Fibroblast of lung (primary cell): ENCODE results near the gene RAB28. TPM values are rescaled to one million over a fixed set of nuclear protein-coding genes. Genes with fewer than 3 reads are reported as not detected.

Experiments used
- DNase-seq, 2 donors: peaks; one replicate each; pipeline versions ENCODE4 v3.0.0 to v3.0.0-alpha.2; 2010; ENCODE audit warnings: low read depth in 2 of 2
- H2AFZ ChIP-seq: 2 replicates; pipeline ENCODE4 v1.5.1; 2012; ENCODE audit warnings: low read length, control low read depth, inconsistent platforms
- H3K27ac ChIP-seq: 2 replicates; pipeline ENCODE4 v1.5.1; 2011; ENCODE audit warnings: low read length, control low read depth; ENCODE audit not compliant: insufficient read depth
- H3K27me3 ChIP-seq: 2 replicates; pipeline ENCODE4 v1.5.1; 2011; ENCODE audit warnings: mild to moderate bottlenecking, low read length; ENCODE audit not compliant: control insufficient read depth, insufficient read depth
- H3K36me3 ChIP-seq: 2 replicates; pipeline ENCODE4 v1.5.1; 2011; ENCODE audit warnings: low read length; ENCODE audit not compliant: control insufficient read depth, insufficient read depth
- H3K4me1 ChIP-seq: 2 replicates; pipeline ENCODE4 v1.5.1; 2011; ENCODE audit warnings: low read length; ENCODE audit not compliant: control insufficient read depth, insufficient read depth; ENCODE audit errors: extremely low read depth
- H3K4me2 ChIP-seq: 2 replicates; pipeline ENCODE4 v1.5.1; 2011; ENCODE audit warnings: low read length, control low read depth; ENCODE audit not compliant: insufficient read depth; ENCODE audit errors: extremely low read depth
- H3K4me3 ChIP-seq, 4 experiments: fragments of 200-600 bp in 1 of 4; sonication (generic) in 1 of 4; replicated peaks in 1 of 4; 2 replicates each; pipeline ENCODE4 v1.5.1; 2011 to 2016; ENCODE audit warnings: low read length in 4 of 4, low read depth in 3 of 4, mild to moderate bottlenecking in 3 of 4, control low read depth in 2 of 4, inconsistent platforms in 1 of 4, mixed read lengths in 1 of 4; ENCODE audit not compliant: insufficient read depth in 1 of 4; ENCODE audit errors: control extremely low read depth in 1 of 4
- H3K79me2 ChIP-seq: 2 replicates; pipeline ENCODE4 v1.5.1; 2012; ENCODE audit warnings: mild to moderate bottlenecking, low read length, inconsistent platforms; ENCODE audit not compliant: control insufficient read depth, insufficient read depth
- H3K9ac ChIP-seq: 2 replicates; pipeline ENCODE4 v1.5.1; 2011; ENCODE audit warnings: mild to moderate bottlenecking, low read length, control low read depth; ENCODE audit not compliant: insufficient read depth
- H3K9me3 ChIP-seq: 2 replicates; pipeline ENCODE4 v1.5.1; 2012; ENCODE audit warnings: low read depth, low read length; ENCODE audit not compliant: control insufficient read depth, insufficient read depth
- H4K20me1 ChIP-seq: 2 replicates; pipeline ENCODE4 v1.5.1; 2011; ENCODE audit warnings: low read length; ENCODE audit not compliant: control insufficient read depth, insufficient read depth; ENCODE audit errors: extremely low read depth
- EZH2 ChIP-seq: IDR thresholded peaks from 2 replicates; pipeline ENCODE4 v1.5.1; 2012; ENCODE audit warnings: low read length, control low read depth, mild to moderate bottlenecking; ENCODE audit errors: missing control alignments
- polyA plus RNA-seq, 2 donors: library from polyadenylated mRNA; depleted of rRNA in 1 of 2; stranded (reverse) in 1 of 2; unstranded in 1 of 2; fragments of >200 nt; gene quantifications; 2 replicates each; pipeline ENCODE4 v1.2.1, GENCODE V29; 2011 to 2012; ENCODE audit warnings: missing spikeins in 1 of 2
- total RNA-seq: library from RNA; depleted of rRNA; stranded (reverse); fragments of >200 nt; gene quantifications from 2 replicates; pipeline ENCODE4 v1.2.1, GENCODE V29; 2014
- TF ChIP-seq, protein P1 (sequence below), 2 donors: IDR thresholded peaks in 1 of 2; conservative IDR thresholded peaks in 1 of 2; 1 replicate in 1 of 2; 2 replicates in 1 of 2; pipeline ENCODE4 v1.5.1; 2011 to 2012; ENCODE audit warnings: low read length in 2 of 2, control low read depth in 1 of 2, inconsistent platforms in 1 of 2, low read depth in 1 of 2, mild to moderate bottlenecking in 1 of 2

RAB28 gene
- total and polyA plus RNA-seq, 2 donors (not counting 1 experiment from before 2014, with no cell fraction given) = 17.7 to 18.1 TPM

DNA sequence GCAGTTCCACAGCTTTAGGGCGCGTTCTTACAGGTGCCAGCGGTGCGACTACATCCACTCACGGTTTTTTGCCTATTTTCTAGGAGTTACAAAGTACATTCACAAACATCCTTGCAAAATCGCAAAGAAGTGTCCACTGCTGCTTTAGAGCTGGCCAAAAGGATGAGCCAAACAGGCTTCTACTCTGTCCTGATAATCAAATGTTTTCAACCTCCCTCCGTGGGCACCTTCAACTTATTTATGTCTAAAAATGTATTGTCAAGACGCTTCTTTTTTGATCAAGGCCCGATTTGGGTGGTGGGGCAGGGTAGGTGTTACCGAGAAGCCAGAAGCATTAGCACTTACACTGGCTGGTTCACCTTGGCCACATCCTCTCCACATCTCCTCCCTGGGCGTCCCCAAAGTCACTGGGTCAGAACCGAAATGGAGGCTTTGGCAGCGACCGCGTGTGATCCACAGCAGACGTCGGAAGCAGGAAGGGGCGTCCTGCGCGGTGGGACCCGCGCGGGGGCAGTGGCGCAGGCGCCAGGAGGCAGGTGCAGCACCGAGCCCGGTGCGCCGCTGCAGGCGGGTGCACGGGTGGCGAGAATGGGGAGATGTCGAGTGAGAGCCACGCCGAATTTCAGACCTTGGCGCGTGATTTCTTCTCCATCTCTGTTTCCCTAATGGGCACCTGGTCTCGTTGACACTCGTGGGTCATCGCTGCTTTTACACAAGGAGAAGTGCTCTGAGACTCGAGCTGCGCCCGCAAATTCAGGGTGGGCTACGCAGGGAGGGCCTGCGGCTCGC lies 43.2 kb upstream of the RAB28 start:
- peak; percentile 63 for TF ChIP-seq EZH2
- TF ChIP-seq, protein P1, sequence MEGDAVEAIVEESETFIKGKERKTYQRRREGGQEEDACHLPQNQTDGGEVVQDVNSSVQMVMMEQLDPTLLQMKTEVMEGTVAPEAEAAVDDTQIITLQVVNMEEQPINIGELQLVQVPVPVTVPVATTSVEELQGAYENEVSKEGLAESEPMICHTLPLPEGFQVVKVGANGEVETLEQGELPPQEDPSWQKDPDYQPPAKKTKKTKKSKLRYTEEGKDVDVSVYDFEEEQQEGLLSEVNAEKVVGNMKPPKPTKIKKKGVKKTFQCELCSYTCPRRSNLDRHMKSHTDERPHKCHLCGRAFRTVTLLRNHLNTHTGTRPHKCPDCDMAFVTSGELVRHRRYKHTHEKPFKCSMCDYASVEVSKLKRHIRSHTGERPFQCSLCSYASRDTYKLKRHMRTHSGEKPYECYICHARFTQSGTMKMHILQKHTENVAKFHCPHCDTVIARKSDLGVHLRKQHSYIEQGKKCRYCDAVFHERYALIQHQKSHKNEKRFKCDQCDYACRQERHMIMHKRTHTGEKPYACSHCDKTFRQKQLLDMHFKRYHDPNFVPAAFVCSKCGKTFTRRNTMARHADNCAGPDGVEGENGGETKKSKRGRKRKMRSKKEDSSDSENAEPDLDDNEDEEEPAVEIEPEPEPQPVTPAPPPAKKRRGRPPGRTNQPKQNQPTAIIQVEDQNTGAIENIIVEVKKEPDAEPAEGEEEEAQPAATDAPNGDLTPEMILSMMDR (conservative IDR thresholded peaks at IDR 0.05 in 1 of 2, IDR thresholded peaks at IDR 0.05 in 1 of 2; ENCODE audit: low read depth in 1 of 2, low read length in 2 of 2) = no peak
- H3K4me3 ChIP-seq = no peak overlapping the region
- H3K4me2 ChIP-seq = no peak overlapping the region
- H2AFZ ChIP-seq = no peak overlapping the region
- H3K9ac ChIP-seq = no peak overlapping the region
- no peaks in the 10 kb centered on the region for H3K4me1 ChIP-seq
- no peaks in the 10 kb centered on the region for H3K9me3 ChIP-seq
- no peak overlapping the region for H3K27ac ChIP-seq
- H3K27me3 ChIP-seq = peaks cover 73% of the 10 kb centered on the region
- no peak for DNase-seq
- H3K79me2 ChIP-seq = no peaks in the 10 kb centered on the region
- H4K20me1 ChIP-seq = no peaks in the 10 kb centered on the region
- no peaks in the 10 kb centered on the region for H3K36me3 ChIP-seq

DNA sequence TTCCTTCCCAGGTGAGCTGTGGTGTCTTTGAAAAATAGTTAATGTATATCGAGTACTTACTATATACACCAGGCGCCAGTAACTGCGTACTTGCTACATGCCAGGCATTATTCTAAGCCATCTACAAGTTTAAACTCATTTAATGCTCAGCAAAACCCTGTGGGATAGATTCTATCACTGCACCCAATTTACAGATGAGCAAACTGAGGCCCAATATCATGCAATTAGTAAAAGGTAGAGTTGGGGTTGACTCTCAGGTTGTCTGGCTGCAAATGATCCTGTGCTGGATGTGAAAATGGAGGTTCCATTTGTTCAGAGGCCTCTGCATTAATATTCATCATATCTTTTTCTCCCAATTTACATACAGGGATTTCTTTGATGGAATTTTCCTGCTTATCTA lies 42.5 kb upstream of the RAB28 start:
- H2AFZ ChIP-seq = no peak overlapping the region
- H3K9ac ChIP-seq = no peak overlapping the region
- H3K27ac ChIP-seq = no peak overlapping the region
- no peaks in the 10 kb centered on the region for H3K79me2 ChIP-seq
- peaks cover 74% of the 10 kb centered on the region for H3K27me3 ChIP-seq
- H3K4me2 ChIP-seq = no peak overlapping the region
- H3K4me3 ChIP-seq = no peak overlapping the region
- no peaks in the 10 kb centered on the region for H4K20me1 ChIP-seq
- no peak for DNase-seq
- H3K36me3 ChIP-seq = no peaks in the 10 kb centered on the region
- no peaks in the 10 kb centered on the region for H3K9me3 ChIP-seq
- no peaks in the 10 kb centered on the region for H3K4me1 ChIP-seq
- TF ChIP-seq, protein P1 (conservative IDR thresholded peaks at IDR 0.05 in 1 of 2, IDR thresholded peaks at IDR 0.05 in 1 of 2; ENCODE audit: low read depth in 1 of 2, low read length in 2 of 2) = no peak
- no peak for TF ChIP-seq EZH2

DNA sequence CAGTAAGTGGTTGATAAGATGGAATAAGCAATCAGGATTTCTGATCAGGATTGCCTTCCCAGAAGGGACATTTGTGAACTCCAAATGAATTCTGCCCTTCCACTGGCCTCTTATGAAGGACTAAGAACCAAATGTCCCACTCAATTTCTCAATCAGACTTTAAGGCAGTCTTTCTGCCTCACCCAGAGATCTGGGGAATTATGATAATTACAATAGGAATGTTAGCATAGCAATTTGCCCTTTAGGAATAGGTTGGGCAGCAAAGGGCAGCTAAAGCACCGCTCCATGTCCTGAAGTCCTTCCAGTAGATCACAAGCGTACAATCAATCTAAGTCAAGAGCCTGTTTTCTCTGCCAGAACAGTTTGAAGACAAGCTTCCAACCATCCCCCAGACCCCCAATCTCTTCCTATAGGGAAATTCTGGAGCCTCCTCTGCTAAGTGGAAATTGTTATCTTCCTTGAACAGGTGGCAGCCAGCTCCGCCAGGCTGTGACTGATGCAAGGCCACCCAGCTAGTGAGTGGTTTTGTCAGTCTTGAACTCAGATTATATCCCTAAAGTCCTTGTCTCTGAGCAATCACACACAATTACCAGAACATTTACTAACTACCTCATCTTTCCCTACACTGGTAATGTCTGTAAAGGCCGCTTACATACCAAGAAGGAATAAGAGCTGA lies 41.6 kb upstream of the RAB28 start:
- H4K20me1 ChIP-seq = no peaks in the 10 kb centered on the region
- no peak overlapping the region for H3K4me3 ChIP-seq
- DNase-seq = no peak
- H3K36me3 ChIP-seq = no peaks in the 10 kb centered on the region
- H3K9ac ChIP-seq = no peak overlapping the region
- H2AFZ ChIP-seq = no peak overlapping the region
- no peaks in the 10 kb centered on the region for H3K79me2 ChIP-seq
- H3K27ac ChIP-seq = no peak overlapping the region
- TF ChIP-seq, protein P1 (conservative IDR thresholded peaks at IDR 0.05 in 1 of 2, IDR thresholded peaks at IDR 0.05 in 1 of 2; ENCODE audit: low read depth in 1 of 2, low read length in 2 of 2) = no peak
- no peak for TF ChIP-seq EZH2
- peaks cover 69% of the 10 kb centered on the region for H3K27me3 ChIP-seq
- no peak overlapping the region for H3K4me2 ChIP-seq
- no peaks in the 10 kb centered on the region for H3K9me3 ChIP-seq
- H3K4me1 ChIP-seq = no peaks in the 10 kb centered on the region
